Stomach (tissue), 4 donors: ENCODE results near the gene TSC22D1.
"Not testable (repeated sequence)": the region's sequence is repeated elsewhere in the genome, so short reads cannot be mapped to it uniquely, and the experiment has no call there.

Source experiments
- CTCF ChIP-seq, 7 experiments: fragments of 450-650 bp in 4 of 7; fragments of 200-600 bp in 3 of 7; sonication (generic) in 3 of 7; IDR thresholded peaks; one replicate each; pipeline ENCODE4 v1.5.1; 2016 to 2019; ENCODE audit warnings: antibody characterized with exemption in 7 of 7, control low read depth in 2 of 7, mild to moderate bottlenecking in 1 of 7
- POLR2A ChIP-seq, 4 donors: fragments of 450-650 bp; IDR thresholded peaks; one replicate each; pipeline ENCODE4 v1.6.1; 2016; ENCODE audit warnings: antibody characterized with exemption in 4 of 4, control low read depth in 2 of 4, mild to moderate bottlenecking in 1 of 4, moderate library complexity in 1 of 4

GRCh38 chr13:44593861-44594592 is 17.9 kb upstream of the TSC22D1 start:
- not testable (repeated sequence) for TF ChIP-seq CTCF, POLR2A (IDR thresholded peaks at IDR 0.05)
